HL-60 (cell line): ENCODE results near the gene RSBN1.

ENCODE experiments used
- DNase-seq, 2 experiments: peaks; one replicate each; pipeline ENCODE4 v3.0.0-alpha.2; 2010 to 2020; ENCODE audit warnings: low read depth in 1 of 2, low spot score in 1 of 2
- H3K27ac ChIP-seq: fragments of 250-450 bp; sonication (Bioruptor Pico); replicated peaks from 2 replicates; pipeline ENCODE4 v1.5.1; 2020; ENCODE audit warnings: mild to moderate bottlenecking, moderate library complexity
- H3K27me3 ChIP-seq: fragments of 250-450 bp; sonication (Bioruptor Pico); 2 replicates; pipeline ENCODE4 v1.5.1; 2021; ENCODE audit warnings: mild to moderate bottlenecking, moderate library complexity; ENCODE audit not compliant: insufficient read depth, poor library complexity, severe bottlenecking
- H3K4me3 ChIP-seq: replicated peaks from 2 replicates; pipeline ENCODE4 v1.5.1; 2011; ENCODE audit warnings: mild to moderate bottlenecking, control low read depth, low read length; ENCODE audit not compliant: insufficient read depth
- GABPA ChIP-seq: IDR thresholded peaks from 2 replicates; pipeline ENCODE4 v1.6.1; 2012; ENCODE audit warnings: low read depth
- POLR2AphosphoS5 ChIP-seq: IDR thresholded peaks from 2 replicates; pipeline ENCODE4 v1.6.1; 2012; ENCODE audit warnings: low read depth
- SPI1 ChIP-seq: IDR thresholded peaks from 2 replicates; pipeline ENCODE4 v1.6.1; 2012; ENCODE audit warnings: low read depth, mild to moderate bottlenecking, borderline replicate concordance
- TF ChIP-seq, protein P1 (sequence below): IDR thresholded peaks from one replicate; pipeline ENCODE4 v1.5.1; 2011; ENCODE audit warnings: low read length, control low read depth, inconsistent platforms; ENCODE audit not compliant: insufficient read depth
- TF ChIP-seq, protein P2 (sequence below): IDR thresholded peaks from 2 replicates; pipeline ENCODE4 v1.6.1; 2012; ENCODE audit warnings: low read depth; ENCODE audit not compliant: insufficient replicate concordance

Gene RSBN1

DNA sequence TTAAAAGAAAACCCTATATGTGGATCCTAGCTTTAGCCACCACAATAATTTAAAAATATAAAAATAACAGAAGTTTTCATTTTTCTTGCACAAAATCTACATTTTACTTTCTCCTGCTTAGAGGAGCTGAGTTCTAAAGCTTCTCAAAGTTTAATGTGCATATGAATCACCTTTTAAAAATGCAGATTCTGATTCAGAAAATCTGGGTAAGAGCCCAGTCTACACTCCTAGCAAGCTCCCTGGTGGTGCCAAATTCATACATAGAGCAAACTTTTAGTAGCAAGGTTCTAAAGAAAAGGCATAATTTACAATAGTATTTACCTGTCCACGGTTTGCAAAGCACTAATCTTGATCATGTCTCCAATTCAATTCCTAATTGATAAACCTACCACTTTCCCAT is 19.3 kb downstream of the RSBN1 start:
- H3K27ac ChIP-seq = no peak overlapping the region
- no peak for DNase-seq
- TF ChIP-seq POLR2AphosphoS5 = no peak
- TF ChIP-seq GABPA = no peak
- TF ChIP-seq SPI1 = no peak
- TF ChIP-seq, protein P1, sequence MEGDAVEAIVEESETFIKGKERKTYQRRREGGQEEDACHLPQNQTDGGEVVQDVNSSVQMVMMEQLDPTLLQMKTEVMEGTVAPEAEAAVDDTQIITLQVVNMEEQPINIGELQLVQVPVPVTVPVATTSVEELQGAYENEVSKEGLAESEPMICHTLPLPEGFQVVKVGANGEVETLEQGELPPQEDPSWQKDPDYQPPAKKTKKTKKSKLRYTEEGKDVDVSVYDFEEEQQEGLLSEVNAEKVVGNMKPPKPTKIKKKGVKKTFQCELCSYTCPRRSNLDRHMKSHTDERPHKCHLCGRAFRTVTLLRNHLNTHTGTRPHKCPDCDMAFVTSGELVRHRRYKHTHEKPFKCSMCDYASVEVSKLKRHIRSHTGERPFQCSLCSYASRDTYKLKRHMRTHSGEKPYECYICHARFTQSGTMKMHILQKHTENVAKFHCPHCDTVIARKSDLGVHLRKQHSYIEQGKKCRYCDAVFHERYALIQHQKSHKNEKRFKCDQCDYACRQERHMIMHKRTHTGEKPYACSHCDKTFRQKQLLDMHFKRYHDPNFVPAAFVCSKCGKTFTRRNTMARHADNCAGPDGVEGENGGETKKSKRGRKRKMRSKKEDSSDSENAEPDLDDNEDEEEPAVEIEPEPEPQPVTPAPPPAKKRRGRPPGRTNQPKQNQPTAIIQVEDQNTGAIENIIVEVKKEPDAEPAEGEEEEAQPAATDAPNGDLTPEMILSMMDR = no peak
- TF ChIP-seq, protein P2, sequence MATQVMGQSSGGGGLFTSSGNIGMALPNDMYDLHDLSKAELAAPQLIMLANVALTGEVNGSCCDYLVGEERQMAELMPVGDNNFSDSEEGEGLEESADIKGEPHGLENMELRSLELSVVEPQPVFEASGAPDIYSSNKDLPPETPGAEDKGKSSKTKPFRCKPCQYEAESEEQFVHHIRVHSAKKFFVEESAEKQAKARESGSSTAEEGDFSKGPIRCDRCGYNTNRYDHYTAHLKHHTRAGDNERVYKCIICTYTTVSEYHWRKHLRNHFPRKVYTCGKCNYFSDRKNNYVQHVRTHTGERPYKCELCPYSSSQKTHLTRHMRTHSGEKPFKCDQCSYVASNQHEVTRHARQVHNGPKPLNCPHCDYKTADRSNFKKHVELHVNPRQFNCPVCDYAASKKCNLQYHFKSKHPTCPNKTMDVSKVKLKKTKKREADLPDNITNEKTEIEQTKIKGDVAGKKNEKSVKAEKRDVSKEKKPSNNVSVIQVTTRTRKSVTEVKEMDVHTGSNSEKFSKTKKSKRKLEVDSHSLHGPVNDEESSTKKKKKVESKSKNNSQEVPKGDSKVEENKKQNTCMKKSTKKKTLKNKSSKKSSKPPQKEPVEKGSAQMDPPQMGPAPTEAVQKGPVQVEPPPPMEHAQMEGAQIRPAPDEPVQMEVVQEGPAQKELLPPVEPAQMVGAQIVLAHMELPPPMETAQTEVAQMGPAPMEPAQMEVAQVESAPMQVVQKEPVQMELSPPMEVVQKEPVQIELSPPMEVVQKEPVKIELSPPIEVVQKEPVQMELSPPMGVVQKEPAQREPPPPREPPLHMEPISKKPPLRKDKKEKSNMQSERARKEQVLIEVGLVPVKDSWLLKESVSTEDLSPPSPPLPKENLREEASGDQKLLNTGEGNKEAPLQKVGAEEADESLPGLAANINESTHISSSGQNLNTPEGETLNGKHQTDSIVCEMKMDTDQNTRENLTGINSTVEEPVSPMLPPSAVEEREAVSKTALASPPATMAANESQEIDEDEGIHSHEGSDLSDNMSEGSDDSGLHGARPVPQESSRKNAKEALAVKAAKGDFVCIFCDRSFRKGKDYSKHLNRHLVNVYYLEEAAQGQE = no peak

DNA sequence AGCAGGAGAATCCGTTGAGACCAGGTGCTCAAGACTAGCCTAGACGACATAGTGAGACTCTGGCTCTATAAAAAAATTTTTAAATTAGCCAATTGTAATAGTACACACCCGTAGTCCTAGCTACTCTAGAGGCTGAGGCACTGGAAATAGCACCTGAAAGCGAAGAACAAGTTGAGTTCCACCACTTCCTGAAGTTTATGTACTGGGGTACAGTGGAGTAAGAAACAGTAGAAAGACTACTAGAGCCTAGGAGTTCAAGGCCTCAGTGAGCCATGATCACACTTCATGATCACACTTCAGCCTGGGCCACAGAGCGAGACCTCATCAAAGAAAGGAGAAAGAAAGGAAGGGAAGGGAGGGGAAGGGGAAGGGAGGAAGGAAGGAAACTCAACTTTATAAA is 19.8 kb downstream of the RSBN1 start:
- H3K4me3 ChIP-seq = no peak overlapping the region
- H3K27ac ChIP-seq = no peak overlapping the region
- DNase-seq = no peak
- no peaks in the 10 kb centered on the region for H3K27me3 ChIP-seq
- TF ChIP-seq, protein P1 = no peak
- TF ChIP-seq POLR2AphosphoS5 = no peak
- TF ChIP-seq, protein P2 = no peak
- TF ChIP-seq SPI1 = no peak
- TF ChIP-seq GABPA = no peak

More for the DNA sequence above, 19.3 kb downstream of the RSBN1 start:
- no peaks in the 10 kb centered on the region for H3K27me3 ChIP-seq
- H3K4me3 ChIP-seq = no peak overlapping the region

DNA sequence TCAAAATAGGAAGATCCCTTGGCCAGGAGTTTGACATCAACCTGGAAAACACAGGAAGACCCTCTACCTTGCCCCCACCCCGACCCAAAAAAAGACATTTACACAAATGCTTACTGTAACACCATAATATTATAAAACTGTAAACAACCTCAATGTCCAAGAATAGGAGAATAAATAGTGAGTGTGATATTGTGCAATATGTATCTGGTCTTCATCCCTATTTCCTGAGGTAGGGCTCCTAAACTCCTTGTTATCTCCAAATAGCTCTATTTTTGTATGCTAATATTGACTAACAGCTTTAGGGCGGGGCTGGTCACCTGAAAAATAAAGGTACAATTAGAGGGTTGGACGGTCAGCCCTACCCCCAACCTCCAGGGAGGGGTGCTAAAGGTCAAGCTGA is 23.5 kb downstream of the RSBN1 start:
- no peak for DNase-seq
- H3K4me3 ChIP-seq = no peak overlapping the region
- TF ChIP-seq POLR2AphosphoS5 (no peak), GABPA (no peak), SPI1 (no peak)
- TF ChIP-seq, protein P1 = no peak
- TF ChIP-seq, protein P2 = no peak
- H3K27me3 ChIP-seq = no peaks in the 10 kb centered on the region
- H3K27ac ChIP-seq = no peak overlapping the region
